GM12878 (cell line): ENCODE data around the gene ZFYVE21.

ENCODE experiments used
- ASH2L ChIP-seq: fragments of 300-600, 200-600 bp; sonication (generic); IDR thresholded peaks from 2 replicates; pipeline ENCODE4 v1.6.1; 2017; ENCODE audit warnings: low read depth, mild to moderate bottlenecking, borderline replicate concordance
- CBX3 ChIP-seq: fragments of 200-600 bp; sonication (generic); IDR thresholded peaks from 2 replicates; pipeline ENCODE4 v1.6.1; 2016; ENCODE audit warnings: low read depth, borderline replicate concordance
- EP300 ChIP-seq, 2 experiments: fragments of 150-350 bp in 1 of 2; IDR thresholded peaks; 2 replicates each; pipeline ENCODE4 v1.6.1; 2011 to 2012; ENCODE audit warnings: low read depth in 2 of 2, low read length in 2 of 2, borderline replicate concordance in 1 of 2, improper control_type of control experiment in 1 of 2, inconsistent platforms in 1 of 2; ENCODE audit not compliant: control insufficient read depth in 1 of 2
- EZH2 ChIP-seq: IDR thresholded peaks from 2 replicates; pipeline ENCODE4 v1.6.1; 2012; ENCODE audit warnings: low read depth, mild to moderate bottlenecking, control low read depth, inconsistent platforms, low read length, borderline replicate concordance; ENCODE audit not compliant: control insufficient read depth
- FOXM1 ChIP-seq: IDR thresholded peaks from 2 replicates; pipeline ENCODE4 v1.6.1; 2012; ENCODE audit warnings: low read depth, mild to moderate bottlenecking, inconsistent platforms, low read length, moderate library complexity
- IKZF1 ChIP-seq: fragments of 450-650 bp; conservative IDR thresholded peaks from 2 replicates; pipeline ENCODE4 v1.6.1; 2017; ENCODE audit warnings: antibody characterized with exemption, mild to moderate bottlenecking
- MTA2 ChIP-seq: fragments of 450-650 bp; IDR thresholded peaks from 2 replicates; pipeline ENCODE4 v1.6.1; 2016; ENCODE audit warnings: low read depth, mild to moderate bottlenecking, moderate library complexity
- MYC ChIP-seq: IDR thresholded peaks from 2 replicates; pipeline ENCODE4 v1.6.1; 2011; ENCODE audit warnings: mild to moderate bottlenecking, low read length, moderate library complexity, inconsistent platforms; ENCODE audit not compliant: insufficient read depth, insufficient replicate concordance, insufficient read length, severe bottlenecking
- POLR2A ChIP-seq: IDR thresholded peaks from 2 replicates; pipeline ENCODE4 v1.6.1; 2011; ENCODE audit warnings: low read depth, mild to moderate bottlenecking, low read length
- RAD21 ChIP-seq: IDR thresholded peaks from 2 replicates; pipeline ENCODE4 v1.6.1; 2011; ENCODE audit warnings: mild to moderate bottlenecking, low read depth, low read length, moderate library complexity; ENCODE audit not compliant: insufficient read depth
- SMAD1 ChIP-seq: fragments of 450-650 bp; IDR thresholded peaks from 2 replicates; pipeline ENCODE4 v1.6.1; 2018; ENCODE audit warnings: mild to moderate bottlenecking, low read depth; ENCODE audit not compliant: partially characterized antibody
- ZNF274 ChIP-seq: IDR thresholded peaks from one replicate; pipeline ENCODE4 v1.8.0; 2011; ENCODE audit not compliant: insufficient read length, insufficient read depth
- TF ChIP-seq, protein P1 (sequence below), 3 experiments: IDR thresholded peaks in 2 of 3; conservative IDR thresholded peaks in 1 of 3; 2 replicates each; pipeline ENCODE4 v1.5.1; 2011; ENCODE audit warnings: low read depth in 3 of 3, low read length in 3 of 3, mild to moderate bottlenecking in 3 of 3, control low read depth in 2 of 3, moderate library complexity in 2 of 3, inconsistent platforms in 1 of 3, mixed read lengths in 1 of 3; ENCODE audit not compliant: control insufficient read depth in 2 of 3, insufficient read depth in 1 of 3; ENCODE audit errors: extremely low read depth in 1 of 3
- TF ChIP-seq, protein P2 (sequence below): fragments of 450-650 bp; IDR thresholded peaks from 2 replicates; pipeline ENCODE4 v1.6.1; 2016; ENCODE audit warnings: mild to moderate bottlenecking

DNA sequence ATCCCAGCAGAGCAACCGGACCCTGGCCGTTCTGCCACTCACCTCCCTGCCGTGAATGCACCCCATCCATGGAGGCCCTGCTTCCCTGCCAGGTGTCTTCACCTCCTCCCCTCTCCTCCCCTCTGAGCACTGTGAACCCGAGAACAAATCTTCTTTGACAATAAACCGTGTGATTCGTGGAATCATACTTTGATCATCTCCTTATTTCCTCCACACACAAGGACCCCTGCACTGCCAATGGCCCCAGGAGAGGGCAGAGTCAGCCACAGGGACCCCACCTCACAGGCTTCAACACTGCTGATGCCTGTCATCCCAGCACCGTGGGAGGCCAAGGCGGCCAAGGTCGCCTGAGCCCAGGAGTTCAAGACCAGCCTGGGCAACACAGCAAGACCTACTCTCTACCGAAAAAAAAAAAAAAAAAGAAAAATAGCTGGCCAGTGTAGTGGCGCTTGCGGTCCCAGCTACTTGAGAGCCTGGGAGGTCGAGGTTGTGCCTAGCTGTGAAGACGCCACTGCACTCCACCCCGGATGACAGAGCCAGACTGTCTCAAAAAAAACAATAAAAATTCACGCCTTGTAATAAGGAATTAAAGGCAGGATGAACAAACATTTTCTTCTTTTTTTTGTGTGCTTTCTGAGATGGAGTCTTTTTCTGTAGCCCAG, 1.4 kb upstream of the ZFYVE21 start:
- TF ChIP-seq FOXM1 = no peak
- no peak for TF ChIP-seq CBX3
- TF ChIP-seq IKZF1 = no peak
- TF ChIP-seq MTA2 = no peak
- no peak for TF ChIP-seq RAD21
- TF ChIP-seq EP300 (IDR thresholded peaks at IDR 0.05; ENCODE audit: borderline replicate concordance in 1 of 2, control insufficient read depth in 1 of 2, low read depth in 2 of 2, low read length in 2 of 2) = no peak
- TF ChIP-seq ASH2L = no peak
- TF ChIP-seq, protein P1, sequence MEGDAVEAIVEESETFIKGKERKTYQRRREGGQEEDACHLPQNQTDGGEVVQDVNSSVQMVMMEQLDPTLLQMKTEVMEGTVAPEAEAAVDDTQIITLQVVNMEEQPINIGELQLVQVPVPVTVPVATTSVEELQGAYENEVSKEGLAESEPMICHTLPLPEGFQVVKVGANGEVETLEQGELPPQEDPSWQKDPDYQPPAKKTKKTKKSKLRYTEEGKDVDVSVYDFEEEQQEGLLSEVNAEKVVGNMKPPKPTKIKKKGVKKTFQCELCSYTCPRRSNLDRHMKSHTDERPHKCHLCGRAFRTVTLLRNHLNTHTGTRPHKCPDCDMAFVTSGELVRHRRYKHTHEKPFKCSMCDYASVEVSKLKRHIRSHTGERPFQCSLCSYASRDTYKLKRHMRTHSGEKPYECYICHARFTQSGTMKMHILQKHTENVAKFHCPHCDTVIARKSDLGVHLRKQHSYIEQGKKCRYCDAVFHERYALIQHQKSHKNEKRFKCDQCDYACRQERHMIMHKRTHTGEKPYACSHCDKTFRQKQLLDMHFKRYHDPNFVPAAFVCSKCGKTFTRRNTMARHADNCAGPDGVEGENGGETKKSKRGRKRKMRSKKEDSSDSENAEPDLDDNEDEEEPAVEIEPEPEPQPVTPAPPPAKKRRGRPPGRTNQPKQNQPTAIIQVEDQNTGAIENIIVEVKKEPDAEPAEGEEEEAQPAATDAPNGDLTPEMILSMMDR (IDR thresholded peaks at IDR 0.05 in 2 of 3, conservative IDR thresholded peaks at IDR 0.05 in 1 of 3; ENCODE audit: control insufficient read depth in 2 of 3, extremely low read depth in 1 of 3, insufficient read depth in 1 of 3, low read depth in 3 of 3, low read length in 3 of 3) = no peak
- TF ChIP-seq EZH2 = no peak
- no peak for TF ChIP-seq ZNF274
- TF ChIP-seq MYC = no peak
- TF ChIP-seq, protein P2, sequence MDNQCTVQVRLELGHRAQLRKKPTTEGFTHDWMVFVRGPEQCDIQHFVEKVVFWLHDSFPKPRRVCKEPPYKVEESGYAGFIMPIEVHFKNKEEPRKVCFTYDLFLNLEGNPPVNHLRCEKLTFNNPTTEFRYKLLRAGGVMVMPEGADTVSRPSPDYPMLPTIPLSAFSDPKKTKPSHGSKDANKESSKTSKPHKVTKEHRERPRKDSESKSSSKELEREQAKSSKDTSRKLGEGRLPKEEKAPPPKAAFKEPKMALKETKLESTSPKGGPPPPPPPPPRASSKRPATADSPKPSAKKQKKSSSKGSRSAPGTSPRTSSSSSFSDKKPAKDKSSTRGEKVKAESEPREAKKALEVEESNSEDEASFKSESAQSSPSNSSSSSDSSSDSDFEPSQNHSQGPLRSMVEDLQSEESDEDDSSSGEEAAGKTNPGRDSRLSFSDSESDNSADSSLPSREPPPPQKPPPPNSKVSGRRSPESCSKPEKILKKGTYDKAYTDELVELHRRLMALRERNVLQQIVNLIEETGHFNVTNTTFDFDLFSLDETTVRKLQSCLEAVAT = no peak
- no peak for TF ChIP-seq SMAD1
- TF ChIP-seq POLR2A = no peak
